CMK (cell line): ENCODE measurements around the gene NCR3LG1.

Source experiments
- DNase-seq: peaks from one replicate; pipeline ENCODE4 v3.0.0-alpha.2; 2010; ENCODE audit warnings: low read depth

Gene NCR3LG1

GRCh38 chr11:17369684-17370243 lies 18.2 kb downstream of the NCR3LG1 start:
- no peak for DNase-seq

- DNase-seq: no peak
These were observed 20.0 kb downstream of the NCR3LG1 start for GRCh38 chr11:17371614-17372013.

GRCh38 chr11:17375547-17375946 lies 23.9 kb downstream of the NCR3LG1 start:
- no peak for DNase-seq

- DNase-seq: no peak
These were observed 24.9 kb downstream of the NCR3LG1 start for GRCh38 chr11:17376493-17376892.

GRCh38 chr11:17378655-17379054 lies 27.1 kb downstream of the NCR3LG1 start:
- no peak for DNase-seq

- DNase-seq: no peak
These were observed 28.0 kb downstream of the NCR3LG1 start for GRCh38 chr11:17379383-17380180.

- peak; percentile 31 for DNase-seq
These were observed 29.6 kb downstream of the NCR3LG1 start for GRCh38 chr11:17381156-17381555.

- DNase-seq: no peak
These were observed 30.6 kb downstream of the NCR3LG1 start for GRCh38 chr11:17382046-17382728.

GRCh38 chr11:17383461-17383860 lies 31.9 kb downstream of the NCR3LG1 start:
- DNase-seq: no peak

GRCh38 chr11:17384002-17384511 lies 32.5 kb downstream of the NCR3LG1 start:
- peak; percentile 50 for DNase-seq

- DNase-seq: no peak
These were observed 33.9 kb downstream of the NCR3LG1 start for GRCh38 chr11:17385492-17385891.

- no peak for DNase-seq
These were observed 34.3 kb downstream of the NCR3LG1 start for GRCh38 chr11:17385926-17386325.

- peak; percentile 36 for DNase-seq
These were observed 34.9 kb downstream of the NCR3LG1 start for GRCh38 chr11:17386331-17387084.

- no peak for DNase-seq
These were observed 35.7 kb downstream of the NCR3LG1 start for GRCh38 chr11:17387254-17387653.

- no peak for DNase-seq
These were observed 36.2 kb downstream of the NCR3LG1 start for GRCh38 chr11:17387811-17388210.

GRCh38 chr11:17388609-17389210 lies 37.1 kb downstream of the NCR3LG1 start, which contains the start of gene KCNJ11:
Gene KCNJ11, minus strand, starts transcription at chr11:17388659. Its CDS starts 568 bp downstream, at chr11:17388091.
- no peak for DNase-seq

GRCh38 chr11:17389211-17389956 lies 37.8 kb downstream of the NCR3LG1 start:
- DNase-seq: peak; percentile 29

GRCh38 chr11:17389957-17390649 lies 38.5 kb downstream of the NCR3LG1 start:
- no peak for DNase-seq

- DNase-seq: no peak
These were observed 40.1 kb downstream of the NCR3LG1 start for GRCh38 chr11:17391493-17392355.
